WTC11 (cell line): Measurements from ENCODE around the gene MYL7. TPM values are rescaled to one million over a fixed set of nuclear protein-coding genes. Genes with fewer than 3 reads are reported as not detected.
"Not testable (repeated sequence)": the region's sequence is repeated elsewhere in the genome, so short reads cannot be mapped to it uniquely, and the experiment has no call there.

ENCODE experiments used
- ATAC-seq: fragments of 200-7000 bp; cut with Tn5 transposase; 2 replicates; pipeline ENCODE4 v1.10.0; 2021; ENCODE audit warnings: mild to moderate bottlenecking, moderate library complexity
- CTCF ChIA-PET: fragments of 300-600 bp; sonication (Branson Sonifier 250); formaldehyde crosslinking; loops from one replicate; lab custom pipeline; 2021; ENCODE audit warnings: antibody characterized with exemption; lab: Charles Lee
- POLR2A ChIA-PET: fragments of 350-600 bp; sonication (Branson Sonifier 250); formaldehyde crosslinking; loops from one replicate; lab custom pipeline; 2021; ENCODE audit warnings: antibody characterized with exemption; lab: Charles Lee
- DNase-seq: peaks from one replicate; pipeline ENCODE4 v3.0.0; 2021; ENCODE audit warnings: low spot score
- H3K27ac Mint-ChIP-seq: 2 replicates; pipeline ENCODE4 v1.8.0; 2021; ENCODE audit warnings: mixed read lengths
- H3K27me3 Mint-ChIP-seq: 2 replicates; pipeline ENCODE4 v1.8.0; 2021; ENCODE audit warnings: low read depth, mild to moderate bottlenecking, moderate library complexity, mixed read lengths
- H3K36me3 Mint-ChIP-seq: 2 replicates; pipeline ENCODE4 v1.8.0; 2021; ENCODE audit warnings: mixed read lengths
- H3K4me1 Mint-ChIP-seq: 2 replicates; pipeline ENCODE4 v1.8.0; 2022; ENCODE audit warnings: mixed read lengths
- H3K4me3 Mint-ChIP-seq: 2 replicates; pipeline ENCODE4 v1.8.0; 2021; ENCODE audit warnings: mild to moderate bottlenecking, moderate library complexity, mixed read lengths
- H3K9me3 Mint-ChIP-seq: 2 replicates; pipeline ENCODE4 v1.8.0; 2021; ENCODE audit warnings: mixed read lengths
- AR ChIP-seq: fragments of 250-450 bp; sonication (Bioruptor Pico); IDR thresholded peaks from 2 replicates; pipeline ENCODE4 v1.9.0; 2021; ENCODE audit warnings: mild to moderate bottlenecking
- ATF2 ChIP-seq: sonication (generic); formaldehyde crosslinking; IDR thresholded peaks from 2 replicates; pipeline ENCODE4 v1.8.1; 2022; ENCODE audit warnings: low read depth, missing genetic modification reagents, borderline replicate concordance
- E2F1 ChIP-seq: sonication (generic); formaldehyde crosslinking; IDR thresholded peaks from 2 replicates; pipeline ENCODE4 v1.8.0; 2022; ENCODE audit warnings: mild to moderate bottlenecking, missing genetic modification reagents
- ELF4 ChIP-seq: sonication (generic); formaldehyde crosslinking; IDR thresholded peaks from 2 replicates; pipeline ENCODE4 v1.8.1; 2022; ENCODE audit warnings: low read depth, mild to moderate bottlenecking, moderate library complexity, missing genetic modification reagents
- EMX1 ChIP-seq: fragments of 250-450 bp; sonication (Bioruptor Pico); IDR thresholded peaks from 2 replicates; pipeline ENCODE4 v1.8.0; 2021; ENCODE audit warnings: mild to moderate bottlenecking
- ERG ChIP-seq: fragments of 250-450 bp; sonication (Bioruptor Pico); IDR thresholded peaks from 2 replicates; pipeline ENCODE4 v1.8.0; 2021; ENCODE audit warnings: mild to moderate bottlenecking
- FOXP1 ChIP-seq: sonication (generic); formaldehyde crosslinking; IDR thresholded peaks from 2 replicates; pipeline ENCODE4 v1.8.0; 2022; ENCODE audit warnings: missing genetic modification reagents, mild to moderate bottlenecking, moderate library complexity, borderline replicate concordance
- GRHL2 ChIP-seq: fragments of 250-450 bp; sonication (Bioruptor Pico); IDR thresholded peaks from 2 replicates; pipeline ENCODE4 v1.8.0; 2022; ENCODE audit warnings: mild to moderate bottlenecking, moderate library complexity; ENCODE audit not compliant: insufficient replicate concordance, severe bottlenecking
- GTF2I ChIP-seq: fragments of 250-450 bp; sonication (Bioruptor Pico); conservative IDR thresholded peaks from 2 replicates; pipeline ENCODE4 v1.4.0; 2021; ENCODE audit warnings: mild to moderate bottlenecking
- HMGXB4 ChIP-seq: sonication (generic); formaldehyde crosslinking; IDR thresholded peaks from 2 replicates; pipeline ENCODE4 v1.8.1; 2023; ENCODE audit warnings: mild to moderate bottlenecking, moderate library complexity, missing genetic modification reagents
- JUN ChIP-seq: sonication (generic); formaldehyde crosslinking; IDR thresholded peaks from 2 replicates; pipeline ENCODE4 v1.8.0; 2023; ENCODE audit warnings: mild to moderate bottlenecking, missing genetic modification reagents
- KAT7 ChIP-seq: sonication (generic); formaldehyde crosslinking; IDR thresholded peaks from 2 replicates; pipeline ENCODE4 v1.8.1; 2023; ENCODE audit warnings: missing genetic modification reagents, mild to moderate bottlenecking, borderline replicate concordance
- MYBL2 ChIP-seq: sonication (generic); formaldehyde crosslinking; IDR thresholded peaks from 2 replicates; pipeline ENCODE4 v1.8.1; 2023; ENCODE audit warnings: mild to moderate bottlenecking, moderate library complexity, missing genetic modification reagents
- NR1H2 ChIP-seq: sonication (generic); formaldehyde crosslinking; IDR thresholded peaks from 2 replicates; pipeline ENCODE4 v1.9.0; 2021; ENCODE audit warnings: mild to moderate bottlenecking, moderate library complexity, missing genetic modification reagents
- SMAD3 ChIP-seq: sonication (generic); formaldehyde crosslinking; IDR thresholded peaks from 2 replicates; pipeline ENCODE4 v1.8.0; 2022; ENCODE audit warnings: missing genetic modification reagents, mild to moderate bottlenecking, borderline replicate concordance
- SP1 ChIP-seq: sonication (generic); formaldehyde crosslinking; conservative IDR thresholded peaks from 2 replicates; pipeline ENCODE4 v1.8.1; 2022; ENCODE audit warnings: missing genetic modification reagents
- TCF7 ChIP-seq: sonication (generic); formaldehyde crosslinking; IDR thresholded peaks from 2 replicates; pipeline ENCODE4 v1.8.0; 2022; ENCODE audit warnings: mild to moderate bottlenecking, low read depth, missing genetic modification reagents, moderate library complexity
- ZNF138 ChIP-seq: sonication (generic); formaldehyde crosslinking; conservative IDR thresholded peaks from 2 replicates; pipeline ENCODE4 v1.8.1; 2022; ENCODE audit warnings: mild to moderate bottlenecking, moderate library complexity, missing genetic modification reagents
- ZNF232 ChIP-seq: sonication (generic); formaldehyde crosslinking; IDR thresholded peaks from 2 replicates; pipeline ENCODE4 v1.8.0; 2022; ENCODE audit warnings: mild to moderate bottlenecking, missing genetic modification reagents
- ZNF396 ChIP-seq: fragments of 250-450 bp; sonication (Bioruptor Pico); IDR thresholded peaks from 2 replicates; pipeline ENCODE4 v1.8.0; 2021; ENCODE audit warnings: mild to moderate bottlenecking, moderate library complexity, borderline replicate concordance
- ZNF416 ChIP-seq: fragments of 250-450 bp; sonication (Bioruptor Pico); IDR thresholded peaks from 2 replicates; pipeline ENCODE4 v1.9.0; 2021; ENCODE audit warnings: mild to moderate bottlenecking, inconsistent platforms
- total RNA-seq: library from RNA; stranded (reverse); gene quantifications from 3 replicates; pipeline ENCODE4 v1.2.3, GENCODE V29; 2021

Gene MYL7
- total RNA-seq, 1 experiment from 2014 or later: 0.90 TPM

GRCh38 chr7:44172803-44173424 is 31.8 kb upstream of the MYL7 start (continued):
- TF ChIP-seq HMGXB4 (CRISPR knock-in tag) (no peak), AR (no peak), NR1H2 (CRISPR knock-in tag) (no peak)

GRCh38 chr7:44172352-44172751 is 31.2 kb upstream of the MYL7 start:
- CTCF ChIA-PET: no interaction called here
- POLR2A ChIA-PET: no interaction called here
- H3K36me3 Mint-ChIP-seq: no peaks in the 10 kb centered on the region

GRCh38 chr7:44171901-44172300 is 30.8 kb upstream of the MYL7 start:
- H3K27ac Mint-ChIP-seq, H3K36me3 Mint-ChIP-seq, CTCF ChIA-PET: not testable (repeated sequence)

More at GRCh38 chr7:44172352-44172751, 31.2 kb upstream of the MYL7 start:
- ATAC-seq (no peak), DNase-seq (no peak)
- no peak overlapping the region for H3K4me3 Mint-ChIP-seq
- peaks cover 4% of the 10 kb centered on the region; the same call in 1 of the 2 replicates for H3K9me3 Mint-ChIP-seq
- no peak overlapping the region for H3K27ac Mint-ChIP-seq
- H3K27me3 Mint-ChIP-seq: peaks cover 9% of the 10 kb centered on the region
- no peak for TF ChIP-seq ZNF138
- no peak for TF ChIP-seq E2F1 (CRISPR knock-in tag)
- no peak for TF ChIP-seq ELF4
- TF ChIP-seq EMX1 (CRISPR knock-in tag): no peak
- no peak for TF ChIP-seq NR1H2 (CRISPR knock-in tag)
- TF ChIP-seq FOXP1 (CRISPR knock-in tag): no peak
- no peak for TF ChIP-seq TCF7
- TF ChIP-seq GTF2I (CRISPR knock-in tag): no peak
- TF ChIP-seq JUN (CRISPR knock-in tag): no peak
- TF ChIP-seq ZNF232 (CRISPR knock-in tag): no peak
- TF ChIP-seq ERG: no peak
- no peak for TF ChIP-seq MYBL2 (CRISPR knock-in tag)
- TF ChIP-seq GRHL2 (CRISPR knock-in tag): no peak
- TF ChIP-seq ATF2 (CRISPR knock-in tag): no peak
- no peak for TF ChIP-seq ZNF416 (CRISPR knock-in tag)
- no peak for TF ChIP-seq SP1 (CRISPR knock-in tag)
- no peak for TF ChIP-seq KAT7 (CRISPR knock-in tag)
- no peak for TF ChIP-seq SMAD3 (CRISPR knock-in tag)
- no peak for TF ChIP-seq ZNF396 (CRISPR knock-in tag)
- H3K4me1 Mint-ChIP-seq: 0 out of 2 replicates have a peak, but pooled peaks cover 6% of the 10 kb centered on the region

More at GRCh38 chr7:44171901-44172300, 30.8 kb upstream of the MYL7 start:
- DNase-seq, H3K4me1 Mint-ChIP-seq, H3K9me3 Mint-ChIP-seq, ATAC-seq, H3K4me3 Mint-ChIP-seq, POLR2A ChIA-PET: not testable (repeated sequence)
- peaks cover 13% of the 10 kb centered on the region for H3K27me3 Mint-ChIP-seq
